IMR-90 (cell line): ENCODE results near the gene ATP1B2. TPM values are rescaled to one million over a fixed set of nuclear protein-coding genes. Genes with fewer than 3 reads are reported as not detected.

Source experiments
- ATAC-seq: fragments of 200-7000 bp; cut with Tn5 transposase; 2 replicates; pipeline ENCODE4 v1.9.1; 2020; ENCODE audit warnings: low read depth, mild to moderate bottlenecking, moderate library complexity
- BruUV-seq: library from RNA; stranded (reverse); fragments of 400-500 nt; replicated peaks from 2 replicates; lab custom pipeline; 2021; lab: Mats Ljungman, UMichigan
- CTCF ChIA-PET: fragments of 300-600 bp; formaldehyde crosslinking; extraction: SDS; loops from one replicate; lab custom pipeline; 2021; ENCODE audit warnings: antibody characterized with exemption; lab: Yijun Ruan, JAX
- POLR2A ChIA-PET: fragments of 300-600 bp; sonication (Branson Sonifier 250); formaldehyde crosslinking; loops from one replicate; lab custom pipeline; 2022; ENCODE audit warnings: antibody characterized with exemption; ENCODE audit not compliant: unreplicated experiment; lab: Charles Lee
- DNase-seq: peaks from one replicate; pipeline ENCODE4 v3.0.0; 2013
- H2AFZ ChIP-seq: replicated peaks from 2 replicates; pipeline ENCODE3; 2013; ENCODE audit warnings: low read length, mild to moderate bottlenecking; ENCODE audit not compliant: poor library complexity
- H2AK5ac ChIP-seq: 2 replicates; pipeline ENCODE4 v1.6.1; 2013; ENCODE audit warnings: low read depth, low read length, inconsistent platforms
- H2AK9ac ChIP-seq: replicated peaks from 2 replicates; pipeline ENCODE3; 2013; ENCODE audit warnings: mild to moderate bottlenecking, low read depth, low read length, moderate library complexity; ENCODE audit not compliant: poor library complexity
- H2BK120ac ChIP-seq: 2 replicates; pipeline ENCODE4 v1.6.1; 2013; ENCODE audit warnings: low read depth, low read length, inconsistent platforms
- H2BK15ac ChIP-seq: 3 replicates; pipeline ENCODE4 v1.6.1; 2013; ENCODE audit warnings: low read depth, low read length, inconsistent platforms
- H2BK20ac ChIP-seq: 2 replicates; pipeline ENCODE4 v1.6.1; 2013; ENCODE audit warnings: low read depth, mild to moderate bottlenecking, inconsistent platforms, low read length, moderate library complexity
- H2BK5ac ChIP-seq: 2 replicates; pipeline ENCODE4 v1.6.1; 2013; ENCODE audit warnings: mild to moderate bottlenecking, low read depth, low read length, inconsistent platforms; ENCODE audit not compliant: poor library complexity, severe bottlenecking
- H3K14ac ChIP-seq: replicated peaks from 2 replicates; pipeline ENCODE4 v1.6.1; 2013; ENCODE audit warnings: low read depth, low read length, inconsistent platforms
- H3K18ac ChIP-seq: 2 replicates; pipeline ENCODE4 v1.6.1; 2013; ENCODE audit warnings: low read depth, low read length, control low read depth
- H3K23ac ChIP-seq: 2 replicates; pipeline ENCODE4 v1.6.1; 2013; ENCODE audit warnings: low read depth, low read length, inconsistent platforms
- H3K27ac ChIP-seq: 2 replicates; pipeline ENCODE4 v1.5.1; 2013; ENCODE audit warnings: mild to moderate bottlenecking, control low read depth, low read length; ENCODE audit not compliant: insufficient read depth
- H3K27me3 ChIP-seq: 2 replicates; pipeline ENCODE4 v1.6.1; 2013; ENCODE audit warnings: low read length; ENCODE audit not compliant: control insufficient read depth, insufficient read depth
- H3K36me3 ChIP-seq: 2 replicates; pipeline ENCODE4 v1.6.1; 2013; ENCODE audit warnings: low read length, mixed read lengths; ENCODE audit not compliant: control insufficient read depth, insufficient read depth
- H3K4ac ChIP-seq: 2 replicates; pipeline ENCODE4 v1.6.1; 2013; ENCODE audit warnings: low read depth, low read length, inconsistent platforms
- H3K4me1 ChIP-seq: 2 replicates; pipeline ENCODE4 v1.6.1; 2013; ENCODE audit warnings: low read length, mixed read lengths; ENCODE audit not compliant: control insufficient read depth, insufficient read depth
- H3K4me2 ChIP-seq: 2 replicates; pipeline ENCODE4 v1.6.1; 2013; ENCODE audit warnings: low read depth, mild to moderate bottlenecking, control low read depth, low read length, moderate library complexity
- H3K4me3 ChIP-seq: 2 replicates; pipeline ENCODE4 v1.5.1; 2013; ENCODE audit warnings: low read depth, mild to moderate bottlenecking, control low read depth, low read length, moderate library complexity; ENCODE audit not compliant: insufficient read depth
- H3K56ac ChIP-seq: 2 replicates; pipeline ENCODE4 v1.6.1; 2013; ENCODE audit warnings: low read length, inconsistent platforms; ENCODE audit not compliant: insufficient read depth; ENCODE audit errors: extremely low read depth
- H3K79me1 ChIP-seq, 2 experiments: 2 replicates each; pipeline ENCODE4 v1.6.1; 2013; ENCODE audit warnings: low read length in 2 of 2, inconsistent platforms in 1 of 2, low read depth in 1 of 2
- H3K9ac ChIP-seq: 2 replicates; pipeline ENCODE4 v1.6.1; 2013; ENCODE audit warnings: low read depth, low read length, control low read depth
- H3K9me1 ChIP-seq: 2 replicates; pipeline ENCODE4 v1.6.1; 2013; ENCODE audit warnings: low read length, inconsistent platforms; ENCODE audit not compliant: insufficient read depth
- H3K9me3 ChIP-seq: 2 replicates; pipeline ENCODE4 v1.6.1; 2013; ENCODE audit warnings: low read length; ENCODE audit not compliant: control insufficient read depth, insufficient read depth
- H4K20me1 ChIP-seq: 2 replicates; pipeline ENCODE4 v1.6.1; 2013; ENCODE audit warnings: low read length, inconsistent platforms; ENCODE audit not compliant: insufficient read depth
- H4K5ac ChIP-seq: 2 replicates; pipeline ENCODE4 v1.6.1; 2013; ENCODE audit warnings: mild to moderate bottlenecking, low read depth, low read length, control low read depth
- H4K8ac ChIP-seq, 2 experiments: 2 replicates each; pipeline ENCODE4 v1.6.1; 2013; ENCODE audit warnings: low read depth in 2 of 2, low read length in 2 of 2, control low read depth in 1 of 2, inconsistent platforms in 1 of 2
- H4K91ac ChIP-seq: 2 replicates; pipeline ENCODE4 v1.6.1; 2013; ENCODE audit warnings: low read depth, low read length, inconsistent platforms; ENCODE audit not compliant: insufficient read depth
- BHLHE40 ChIP-seq: fragments of 150-350 bp; IDR thresholded peaks from 2 replicates; pipeline ENCODE4 v1.6.1; 2016; ENCODE audit warnings: mild to moderate bottlenecking, low read depth, low read length
- CHD1 ChIP-seq: IDR thresholded peaks from 2 replicates; pipeline ENCODE4 v1.6.1; 2012; ENCODE audit warnings: low read depth, low read length, improper control_type of control experiment
- CTCF ChIP-seq: conservative IDR thresholded peaks from 2 replicates; pipeline ENCODE4 v1.5.1; 2012; ENCODE audit warnings: mild to moderate bottlenecking, low read depth, low read length, improper control_type of control experiment
- ELK1 ChIP-seq: fragments of 150-350 bp; IDR thresholded peaks from 2 replicates; pipeline ENCODE4 v1.6.1; 2016; ENCODE audit warnings: low read depth, mild to moderate bottlenecking, low read length, moderate library complexity, borderline replicate concordance
- MAFK ChIP-seq: IDR thresholded peaks from 2 replicates; pipeline ENCODE4 v1.6.1; 2012; ENCODE audit warnings: low read depth, low read length, improper control_type of control experiment
- MXI1 ChIP-seq: IDR thresholded peaks from 2 replicates; pipeline ENCODE4 v1.6.1; 2012; ENCODE audit warnings: low read depth, mild to moderate bottlenecking, low read length, moderate library complexity, borderline replicate concordance
- NFE2L2 ChIP-seq: fragments of 150-350 bp; IDR thresholded peaks from 2 replicates; pipeline ENCODE4 v1.6.1; 2016; ENCODE audit warnings: low read depth, mild to moderate bottlenecking, low read length
- POLR2A ChIP-seq: IDR thresholded peaks from 2 replicates; pipeline ENCODE4 v1.6.1; 2012; ENCODE audit warnings: mild to moderate bottlenecking, low read depth, low read length
- RAD21 ChIP-seq: IDR thresholded peaks from 2 replicates; pipeline ENCODE4 v1.6.1; 2012; ENCODE audit warnings: low read length, improper control_type of control experiment
- RCOR1 ChIP-seq: IDR thresholded peaks from 2 replicates; pipeline ENCODE4 v1.6.1; 2012; ENCODE audit warnings: mild to moderate bottlenecking, low read length, improper control_type of control experiment; ENCODE audit not compliant: insufficient replicate concordance
- RFX5 ChIP-seq: IDR thresholded peaks from 2 replicates; pipeline ENCODE4 v1.8.0; 2012; ENCODE audit warnings: low read depth, mild to moderate bottlenecking, low read length, moderate library complexity
- SMC3 ChIP-seq: fragments of 150-350 bp; IDR thresholded peaks from 2 replicates; pipeline ENCODE4 v1.6.1; 2016; ENCODE audit warnings: low read depth, mild to moderate bottlenecking, antibody characterized with exemption, low read length, moderate library complexity
- USF2 ChIP-seq: fragments of 150-350 bp; IDR thresholded peaks from 2 replicates; pipeline ENCODE4 v1.6.1; 2017; ENCODE audit warnings: mild to moderate bottlenecking, antibody characterized with exemption, low read length, low read depth
- WGBS, 2 experiments: methylation state at CpG; one replicate each; pipeline versions ENCODE4 v1.1.5 to v1.1.7; 2013; ENCODE audit warnings: missing lambda C conversion rate in 2 of 2; ENCODE audit not compliant: insufficient read length in 1 of 2; ENCODE audit errors: extremely low coverage in 2 of 2; 5-methylcytosine and 5-hydroxymethylcytosine counted together
- dilution Hi-C: fragments of 300-500 bp; cut with HindIII; formaldehyde crosslinking; loops from one replicate; pipeline ENCODE4 v1.14.3; 2018; ENCODE audit warnings: low sequenced_read_pairs; ENCODE audit not compliant: unreplicated experiment
- in situ Hi-C: fragments of 300-500 bp; cut with MboI; formaldehyde crosslinking; loops from 3 replicates; pipeline ENCODE4 v1.14.3; 2019; ENCODE audit warnings: low sequenced_read_pairs, inconsistent platforms, mixed read lengths
- intact Hi-C: fragments of 100-400 bp; cut with micrococcal nuclease; formaldehyde crosslinking; loops from 2 replicates; pipeline ENCODE4 v1.10.0; 2022
- polyA plus RNA-seq, 3 experiments: library from polyadenylated mRNA; depleted of rRNA; stranded (reverse); fragments of >200 nt; gene quantifications; 2 replicates each; pipeline ENCODE4 v1.2.3, GENCODE V29; 2012; ENCODE audit warnings: low replicate concordance in 1 of 3
- total RNA-seq: library from RNA; depleted of rRNA; stranded (reverse); fragments of >200 nt; gene quantifications from 2 replicates; pipeline ENCODE4 v1.2.3, GENCODE V29; 2012

Gene ATP1B2
- total and polyA plus RNA-seq, 2 of the 4 experiments (the other 2 are of a cell fraction), result 0.02 TPM; not detected in 1

- Histone ChIP-seq H3K9me3 (no peaks in the 10 kb centered on the region; the same call in 1 of the 2 replicates), H2BK120ac (no peak overlapping the region), H4K8ac (no peak overlapping the region), H2AK9ac (no peak overlapping the region), H4K5ac (no peak overlapping the region), H3K56ac (no peak overlapping the region), H2BK5ac (no peak overlapping the region), H2AFZ (no peak overlapping the region), H3K14ac (no peak overlapping the region), H3K4me2 (no peak overlapping the region), H3K4me1 (no peaks in the 10 kb centered on the region; the same call in 1 of the 2 replicates), H3K36me3 (no peaks in the 10 kb centered on the region), H3K79me1 (no peaks in the 10 kb centered on the region), H3K9ac (no peak overlapping the region), H2BK15ac (no peak overlapping the region), H3K4ac (no peak overlapping the region), H4K91ac (no peak overlapping the region), H2BK20ac (no peak overlapping the region), H2AK5ac (no peak overlapping the region), H3K18ac (no peak overlapping the region), H3K9me1 (no peaks in the 10 kb centered on the region), H3K4me3 (no peak overlapping the region), H4K20me1 (no peaks in the 10 kb centered on the region; the same call in none of the 2 replicates), H3K27ac (no peak overlapping the region), H3K23ac (no peak overlapping the region), H3K27me3 (peaks cover 34% of the 10 kb centered on the region)
- intact Hi-C loops, result no loop called here
- no peak for TF ChIP-seq RFX5
- no peak for TF ChIP-seq MAFK
- no peak for TF ChIP-seq RAD21
- no peak for TF ChIP-seq CTCF
- no peak for TF ChIP-seq NFE2L2
- no peak for TF ChIP-seq SMC3
- TF ChIP-seq USF2, result no peak
- TF ChIP-seq CHD1, result no peak
- no peak for TF ChIP-seq BHLHE40
- no peak for TF ChIP-seq ELK1
- no peak for TF ChIP-seq MXI1
- no peak for TF ChIP-seq POLR2A
- TF ChIP-seq RCOR1, result no peak
- ChIA-PET CTCF (no interaction called here), POLR2A (no interaction called here)
- WGBS, 2 experiments, result 20% methylated on average over 8 of the region's 10 CpGs; no CpG with 5 or more reads in 1 of the 2 experiments
- ATAC-seq, result no peak
- dilution Hi-C loops, result no loop called here
- no TSS peak for BruUV-seq
- in situ Hi-C loops, result no loop called here
- DNase-seq, result no peak
Observed at GRCh38 chr17:7656958-7657609, 6.4 kb downstream of the ATP1B2 start.
